SK-N-MC (cell line): ENCODE data around the gene PRTFDC1.
A peak's percentile ranks its signal among the peaks of the same experiment; 100 is the strongest.

ENCODE experiments used
- DNase-seq: peaks from one replicate; pipeline ENCODE4 v3.0.0-alpha.2; 2011; ENCODE audit warnings: low read depth, low spot score
- H3K27ac ChIP-seq: fragments of 200-600 bp; sonication (generic); 2 replicates; pipeline ENCODE4 v1.5.1; 2016; ENCODE audit warnings: mixed run types
- H3K36me3 ChIP-seq: fragments of 200-600 bp; sonication (generic); 2 replicates; pipeline ENCODE4 v1.6.1; 2017; ENCODE audit warnings: antibody characterized with exemption, low read length, mixed read lengths; ENCODE audit not compliant: insufficient read depth
- H3K4me3 ChIP-seq: fragments of 200-600 bp; sonication (generic); 2 replicates; pipeline ENCODE4 v1.5.1; 2016
- H3K9ac ChIP-seq: fragments of 200-600 bp; sonication (generic); 2 replicates; pipeline ENCODE4 v1.8.0; 2017; ENCODE audit warnings: mixed run types, mixed read lengths; ENCODE audit not compliant: insufficient read length
- H3K9me3 ChIP-seq: fragments of 200-600 bp; sonication (generic); 2 replicates; pipeline ENCODE4 v1.6.1; 2017; ENCODE audit warnings: low read depth, mild to moderate bottlenecking, antibody characterized with exemption, low read length, moderate library complexity, mixed read lengths
- EZH2 ChIP-seq: fragments of 200-600 bp; sonication (generic); IDR thresholded peaks from one replicate; pipeline ENCODE4 v1.6.1; 2017; ENCODE audit warnings: antibody characterized with exemption
- FOXP2 ChIP-seq: optimal IDR thresholded peaks from 2 replicates; pipeline ENCODE3; 2011; ENCODE audit warnings: mild to moderate bottlenecking, moderate library complexity; ENCODE audit not compliant: insufficient read depth; ENCODE audit errors: extremely low read length, control extremely low read depth
- POLR2AphosphoS5 ChIP-seq: IDR thresholded peaks from 2 replicates; pipeline ENCODE4 v1.6.1; 2012; ENCODE audit warnings: mild to moderate bottlenecking, low read depth, low read length, borderline replicate concordance

PRTFDC1 gene

DNA sequence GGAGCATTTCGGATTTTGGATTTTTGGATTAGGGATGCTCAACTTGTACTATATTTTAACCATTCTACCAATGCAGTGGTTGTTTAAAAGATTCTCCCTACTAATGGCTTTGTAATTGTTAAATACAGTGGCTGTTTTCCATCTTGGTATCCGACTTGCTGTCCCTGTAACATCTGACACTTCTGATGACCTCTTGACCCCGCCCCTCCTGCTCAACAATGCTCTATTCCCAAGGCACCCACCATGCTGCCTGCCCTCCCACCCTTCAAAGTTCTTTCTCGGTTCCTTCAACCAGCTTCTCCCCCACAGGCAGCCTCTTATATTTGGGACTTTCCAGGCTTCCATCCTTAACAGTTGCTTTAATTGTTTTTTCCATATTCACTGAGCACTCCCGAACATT is 2.0 kb downstream of the PRTFDC1 start:
- no peak for TF ChIP-seq EZH2
- Histone ChIP-seq H3K4me3 (no peak overlapping the region), H3K9ac (no peak overlapping the region), H3K27ac (no peak overlapping the region), H3K36me3 (no peaks in the 10 kb centered on the region), H3K9me3 (no peaks in the 10 kb centered on the region)
- no peak for DNase-seq

DNA sequence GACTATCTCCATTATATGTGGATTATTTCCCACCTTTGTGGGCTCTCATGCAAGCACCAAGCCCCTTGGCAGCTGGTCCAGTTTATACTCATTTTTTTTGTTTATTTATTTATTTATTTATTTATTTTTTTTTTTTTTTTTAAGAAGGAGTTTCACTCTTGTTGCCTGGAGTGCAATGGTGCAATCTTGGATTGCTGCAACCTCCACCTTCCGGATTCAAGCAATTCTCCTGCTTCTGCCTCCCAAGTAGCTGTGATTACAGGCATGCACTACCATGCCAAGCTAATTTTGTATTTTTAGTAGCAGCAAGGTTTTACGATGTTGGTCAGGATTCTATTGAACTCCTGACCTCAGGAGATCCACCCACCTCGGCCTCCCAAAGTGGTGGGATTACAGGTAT is 2.8 kb downstream of the PRTFDC1 start:
- Histone ChIP-seq H3K27ac (no peak overlapping the region), H3K36me3 (no peaks in the 10 kb centered on the region), H3K4me3 (no peak overlapping the region), H3K9ac (no peak overlapping the region), H3K9me3 (no peaks in the 10 kb centered on the region)
- TF ChIP-seq FOXP2 (no peak), EZH2 (no peak), POLR2AphosphoS5 (no peak)
- DNase-seq = no peak

DNA sequence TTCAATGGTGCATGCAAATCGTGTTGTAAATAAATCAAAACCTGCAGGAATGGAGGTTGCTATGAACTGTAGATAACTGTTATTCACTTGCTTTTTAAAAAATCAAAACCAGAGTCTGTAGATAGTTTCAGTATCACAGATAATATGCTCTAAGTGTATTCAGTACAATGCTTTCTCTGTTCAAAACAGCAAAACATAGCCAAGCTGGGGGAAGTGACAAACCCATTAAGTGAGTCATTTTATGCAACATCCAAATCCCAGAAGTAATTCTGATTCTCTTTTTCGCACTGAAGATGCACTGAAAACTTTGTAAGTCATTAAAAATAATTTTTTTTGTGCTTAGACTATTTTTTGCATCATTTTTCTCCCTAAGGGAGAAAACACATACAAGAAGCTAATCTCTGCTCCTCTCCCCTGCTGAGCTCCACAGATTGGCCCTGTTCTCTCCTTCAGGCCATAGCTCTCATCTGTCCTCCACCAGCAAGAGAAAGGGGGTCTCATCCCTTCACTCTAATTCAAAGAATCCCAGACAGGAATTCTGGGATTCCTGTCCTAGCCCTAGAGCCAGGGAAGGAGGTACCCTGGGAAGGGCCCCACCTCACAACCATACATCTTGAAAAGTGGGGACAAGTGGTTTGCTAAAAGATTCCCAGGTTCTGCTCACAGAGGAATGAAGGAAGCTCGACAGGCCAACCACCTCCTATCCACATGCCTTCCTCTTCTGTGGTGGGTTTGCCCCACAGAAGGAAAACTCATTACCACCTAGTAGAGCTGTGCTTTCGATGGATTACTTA is 4.9 kb downstream of the PRTFDC1 start:
- no peak for TF ChIP-seq EZH2
- H3K9me3 ChIP-seq = no peaks in the 10 kb centered on the region
- H3K4me3 ChIP-seq = no peak overlapping the region
- no peak overlapping the region for H3K9ac ChIP-seq
- H3K36me3 ChIP-seq = no peaks in the 10 kb centered on the region
- DNase-seq = no peak
- peak overlapping the region; percentile 67; the same call in 1 of the 2 replicates for H3K27ac ChIP-seq

DNA sequence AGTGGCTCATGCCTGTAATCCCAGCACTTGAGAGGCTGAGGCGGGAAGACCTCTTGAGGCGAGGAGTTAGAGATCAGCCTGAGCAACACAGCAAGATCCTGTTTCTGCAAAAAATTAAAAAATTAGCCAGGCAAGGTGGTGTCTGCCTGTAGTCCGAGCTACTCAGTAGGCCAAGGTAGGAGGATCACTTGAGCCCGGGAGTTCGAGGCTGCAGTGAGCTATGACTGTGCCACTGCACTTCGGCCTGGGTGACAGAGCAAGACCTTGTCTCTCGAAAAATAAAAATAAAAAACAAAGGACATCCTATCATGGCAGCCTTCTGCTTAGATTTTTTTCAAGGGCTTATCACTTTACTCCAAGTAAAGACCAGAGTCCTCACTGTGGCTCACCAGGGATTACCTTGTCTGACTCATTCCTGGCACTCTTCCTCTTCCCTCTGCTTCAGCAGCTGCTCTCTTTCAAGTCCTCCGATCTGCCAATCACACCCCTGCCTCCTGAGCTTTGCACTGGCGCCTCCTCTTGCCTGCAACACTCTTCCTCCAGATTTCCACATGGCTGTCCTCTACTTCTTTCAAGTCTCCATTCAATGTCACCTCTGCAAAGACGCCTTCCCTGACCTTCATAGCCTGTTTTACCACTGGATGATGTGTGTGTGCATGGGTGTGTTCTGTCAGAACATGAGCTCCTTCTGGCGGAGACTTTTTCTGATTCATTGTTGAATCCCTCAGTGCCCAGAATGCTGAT is 7.7 kb downstream of the PRTFDC1 start:
- Histone ChIP-seq H3K36me3 (no peaks in the 10 kb centered on the region), H3K9me3 (no peaks in the 10 kb centered on the region), H3K27ac (no peak overlapping the region), H3K9ac (no peak overlapping the region), H3K4me3 (no peak overlapping the region)
- DNase-seq = no peak
- TF ChIP-seq POLR2AphosphoS5 (no peak), EZH2 (no peak), FOXP2 (no peak)

DNA sequence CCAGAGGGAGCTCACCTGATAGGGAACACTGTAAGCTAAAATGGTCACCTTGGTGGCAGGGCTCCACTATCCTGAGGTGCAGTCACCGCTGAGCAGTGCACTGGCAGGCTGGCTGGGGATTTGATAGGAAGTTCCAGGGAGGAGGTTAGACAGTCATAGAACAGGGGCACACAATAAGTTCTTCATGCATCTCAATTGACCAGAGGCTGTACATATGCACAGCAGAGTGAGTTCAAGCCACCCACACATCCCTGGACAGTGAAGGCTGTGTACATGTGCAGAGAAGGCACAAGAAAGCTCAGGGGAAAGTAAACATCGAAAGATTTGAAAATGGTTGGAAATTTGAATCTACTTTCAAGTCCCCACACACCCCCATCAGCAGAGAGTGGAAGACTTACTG is 13.9 kb downstream of the PRTFDC1 start:
- no peak for DNase-seq
- Histone ChIP-seq H3K27ac (no peak overlapping the region), H3K36me3 (no peaks in the 10 kb centered on the region), H3K9ac (no peak overlapping the region), H3K9me3 (no peaks in the 10 kb centered on the region), H3K4me3 (no peak overlapping the region)
- no peak for TF ChIP-seq POLR2AphosphoS5
- TF ChIP-seq EZH2 = no peak
- TF ChIP-seq FOXP2 = no peak

DNA sequence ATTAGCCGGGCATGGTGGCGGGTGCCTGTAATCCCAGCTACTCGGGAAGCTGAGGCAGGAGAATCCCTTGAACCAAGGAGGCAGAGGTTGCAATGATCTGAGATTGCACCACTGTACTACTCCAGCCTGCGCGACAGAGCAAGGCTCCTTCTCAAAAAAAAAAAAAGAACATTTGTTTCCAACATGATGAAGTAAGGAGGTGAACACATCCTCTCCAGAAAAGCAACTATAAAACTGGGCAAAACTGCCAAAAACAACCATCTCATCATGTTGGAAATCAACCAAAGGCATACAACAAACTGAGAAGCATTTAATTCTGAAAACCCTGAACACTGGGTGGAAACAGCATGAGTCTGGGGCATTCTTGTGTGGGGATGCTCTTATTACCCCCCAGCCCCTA is 14.3 kb downstream of the PRTFDC1 start:
- no peak overlapping the region for H3K9ac ChIP-seq
- no peak overlapping the region for H3K4me3 ChIP-seq
- H3K9me3 ChIP-seq = no peaks in the 10 kb centered on the region
- no peaks in the 10 kb centered on the region for H3K36me3 ChIP-seq
- TF ChIP-seq EZH2 (no peak), POLR2AphosphoS5 (no peak), FOXP2 (no peak)
- H3K27ac ChIP-seq = no peak overlapping the region
- DNase-seq = no peak

DNA sequence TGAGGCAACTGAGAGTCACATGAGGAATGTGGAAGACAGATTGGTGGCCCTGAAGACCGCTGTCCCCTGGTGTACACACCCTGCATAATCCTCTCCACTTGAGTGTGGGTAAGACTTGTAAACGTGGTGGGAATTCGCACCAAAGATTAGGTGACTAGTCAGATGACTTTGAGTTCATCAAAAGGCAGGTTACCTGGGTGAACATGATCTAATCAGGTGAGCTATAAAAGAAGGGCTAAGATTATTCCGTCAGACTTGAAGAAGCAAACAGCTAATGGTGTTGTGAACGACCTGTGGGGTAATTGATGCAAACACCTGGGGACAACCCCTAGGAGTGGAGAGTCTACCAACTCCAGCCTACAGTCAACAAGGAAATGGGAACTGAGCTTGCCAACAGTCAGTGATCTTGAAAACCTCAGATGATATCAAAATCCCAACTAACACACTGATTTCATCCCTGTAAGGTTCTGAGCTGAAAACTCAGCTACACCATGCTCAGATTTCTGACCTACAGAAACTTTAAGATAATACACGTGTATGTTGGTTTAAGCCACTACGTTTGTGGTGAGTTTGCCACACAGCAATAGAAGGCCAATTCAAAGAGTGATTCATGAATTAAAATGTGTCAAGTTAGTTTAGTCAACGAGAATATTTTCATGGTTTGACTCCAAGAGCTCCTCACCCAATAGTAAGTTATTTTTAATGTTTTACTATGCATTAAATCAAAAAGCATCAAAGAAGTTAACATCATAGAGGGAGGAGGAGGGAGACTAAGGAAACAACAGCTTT is 16.7 kb downstream of the PRTFDC1 start:
- Histone ChIP-seq H3K27ac (no peak overlapping the region), H3K9me3 (no peaks in the 10 kb centered on the region), H3K9ac (no peak overlapping the region), H3K36me3 (no peaks in the 10 kb centered on the region), H3K4me3 (no peak overlapping the region)
- DNase-seq = no peak
- TF ChIP-seq FOXP2 (no peak), EZH2 (no peak), POLR2AphosphoS5 (no peak)

DNA sequence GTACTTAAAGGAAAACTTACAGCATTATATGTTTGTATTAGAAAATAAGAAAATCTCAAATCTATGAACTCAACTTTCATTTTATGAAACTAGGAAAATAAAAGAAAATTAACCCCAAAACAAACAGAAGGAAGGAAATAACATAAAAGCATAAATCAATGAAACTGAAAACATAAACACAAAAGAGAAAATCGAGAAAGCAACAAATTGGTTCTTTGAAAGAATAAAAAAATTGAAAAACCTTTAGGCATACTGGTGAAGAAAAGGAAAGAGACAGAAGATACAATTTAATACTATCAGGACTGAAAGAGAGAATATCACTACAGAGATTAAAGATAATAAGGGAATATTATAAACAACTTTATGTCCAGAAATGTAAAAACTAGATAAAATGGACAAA is 21.2 kb downstream of the PRTFDC1 start:
- Histone ChIP-seq H3K9me3 (no peaks in the 10 kb centered on the region), H3K9ac (no peak overlapping the region), H3K27ac (no peak overlapping the region), H3K4me3 (no peak overlapping the region), H3K36me3 (no peaks in the 10 kb centered on the region)
- no peak for TF ChIP-seq EZH2
- TF ChIP-seq POLR2AphosphoS5 = no peak
- TF ChIP-seq FOXP2 = no peak
- DNase-seq = no peak

DNA sequence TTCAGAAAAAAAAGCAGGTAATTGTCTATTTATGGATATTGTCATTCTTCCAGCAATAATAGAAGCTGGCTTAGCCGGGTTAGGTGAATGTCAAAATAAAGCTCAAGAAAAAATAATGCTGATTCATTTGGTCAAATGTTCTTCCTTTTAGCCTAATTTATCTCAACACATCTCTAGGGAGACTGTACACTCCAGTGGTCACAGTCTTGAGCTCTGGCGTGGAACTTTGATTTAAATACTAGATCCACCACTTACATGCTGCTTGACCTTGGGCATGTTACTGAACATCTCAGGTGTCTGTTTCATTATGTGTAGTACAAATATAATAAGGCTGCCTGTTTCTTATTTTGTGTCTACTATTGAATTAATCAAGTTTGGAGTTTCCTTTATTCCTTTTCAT is 22.0 kb downstream of the PRTFDC1 start:
- Histone ChIP-seq H3K9me3 (no peaks in the 10 kb centered on the region), H3K9ac (no peak overlapping the region), H3K36me3 (no peaks in the 10 kb centered on the region), H3K27ac (no peak overlapping the region), H3K4me3 (no peak overlapping the region)
- TF ChIP-seq EZH2 = no peak
- TF ChIP-seq FOXP2 = no peak
- no peak for TF ChIP-seq POLR2AphosphoS5
- no peak for DNase-seq
